MM.1S (cell line): Measurements from ENCODE around the gene CHCHD4.

Source experiments
- CTCF ChIP-seq: fragments of 300-600 bp; sonication (generic); IDR thresholded peaks from 2 replicates; pipeline ENCODE4 v1.5.1; 2016; ENCODE audit warnings: antibody characterized with exemption, low read length, mixed read lengths
- EZH2 ChIP-seq: fragments of 300-600 bp; sonication (generic); optimal IDR thresholded peaks from 2 replicates; pipeline ENCODE3; 2017; ENCODE audit warnings: low read depth, mild to moderate bottlenecking, antibody characterized with exemption, low read length, mixed read lengths
- EZH2phosphoT487 ChIP-seq: fragments of 300-600 bp; sonication (generic); IDR thresholded peaks from 2 replicates; pipeline ENCODE4 v1.6.1; 2018; ENCODE audit warnings: antibody characterized with exemption, low read length

GRCh38 chr3:14142567-14143270 is 18.0 kb upstream of the CHCHD4 start:
- TF ChIP-seq EZH2phosphoT487: no peak
- TF ChIP-seq CTCF: no peak
- TF ChIP-seq EZH2: no peak
